Measurements from ENCODE around the gene SEPTIN10. TPM values are rescaled to one million over a fixed set of nuclear protein-coding genes. Genes with fewer than 3 reads are reported as not detected.

The SEPTIN10 gene
- total RNA-seq, 1 donor from 2014 or later, result 76.7 TPM

- Mint-ChIP-seq H3K9me3 (peaks cover 14% of the 10 kb centered on the region), H3K27ac (no peak overlapping the region), H3K27me3 (peaks cover 17% of the 10 kb centered on the region), H3K4me3 (no peak overlapping the region), H3K4me1 (ENCODE audit: unreplicated experiment) (peaks cover 36% of the 10 kb centered on the region), H3K36me3 (no peaks in the 10 kb centered on the region)
- no peak for TF ChIP-seq CTCF (conservative IDR thresholded peaks at IDR 0.05)
- DNase-seq (ENCODE audit: extremely low spot score, unreplicated experiment), result no peak
Observed at GRCh38 chr2:109532728-109533076, 81.1 kb downstream of the SEPTIN10 start.

GRCh38 chr2:109531896-109532727 is 81.7 kb downstream of the SEPTIN10 start:
- peak; percentile 25 for DNase-seq (ENCODE audit: extremely low spot score, unreplicated experiment)
- Mint-ChIP-seq H3K27me3 (peaks cover 17% of the 10 kb centered on the region), H3K27ac (no peak overlapping the region), H3K36me3 (no peaks in the 10 kb centered on the region), H3K9me3 (peaks cover 14% of the 10 kb centered on the region), H3K4me3 (no peak overlapping the region), H3K4me1 (ENCODE audit: unreplicated experiment) (peaks cover 37% of the 10 kb centered on the region)
- TF ChIP-seq CTCF (conservative IDR thresholded peaks at IDR 0.05), result no peak

GRCh38 chr2:109531221-109531620 is 82.5 kb downstream of the SEPTIN10 start:
- Mint-ChIP-seq H3K9me3 (peaks cover 6% of the 10 kb centered on the region), H3K36me3 (no peaks in the 10 kb centered on the region), H3K27ac (no peak overlapping the region), H3K27me3 (peaks cover 17% of the 10 kb centered on the region), H3K4me1 (ENCODE audit: unreplicated experiment) (peaks cover 37% of the 10 kb centered on the region), H3K4me3 (no peak overlapping the region)
- TF ChIP-seq CTCF (conservative IDR thresholded peaks at IDR 0.05), result no peak
- DNase-seq (ENCODE audit: extremely low spot score, unreplicated experiment), result peak; percentile 24

GRCh38 chr2:109530712-109531111 is 83.1 kb downstream of the SEPTIN10 start:
- peaks cover 17% of the 10 kb centered on the region for H3K27me3 Mint-ChIP-seq
- H3K4me1 Mint-ChIP-seq (ENCODE audit: unreplicated experiment), result peaks cover 37% of the 10 kb centered on the region
- H3K4me3 Mint-ChIP-seq, result no peak overlapping the region
- no peak for TF ChIP-seq CTCF (conservative IDR thresholded peaks at IDR 0.05)
- DNase-seq (ENCODE audit: extremely low spot score, unreplicated experiment), result peak; percentile 22
- peaks cover 3% of the 10 kb centered on the region for H3K9me3 Mint-ChIP-seq
- no peaks in the 10 kb centered on the region for H3K36me3 Mint-ChIP-seq
- no peak overlapping the region for H3K27ac Mint-ChIP-seq

- TF ChIP-seq CTCF (conservative IDR thresholded peaks at IDR 0.05), result no peak
- Mint-ChIP-seq H3K4me3 (no peak overlapping the region), H3K27me3 (peaks cover 14% of the 10 kb centered on the region), H3K4me1 (ENCODE audit: unreplicated experiment) (peaks cover 27% of the 10 kb centered on the region), H3K9me3 (no peaks in the 10 kb centered on the region), H3K36me3 (no peaks in the 10 kb centered on the region), H3K27ac (no peak overlapping the region)
- peak; percentile 44 for DNase-seq (ENCODE audit: extremely low spot score, unreplicated experiment)
Observed at GRCh38 chr2:109529532-109530449, 84.0 kb downstream of the SEPTIN10 start.

Measured in type B pancreatic cell (in vitro differentiated cells).